Erythroblast (primary cell): ENCODE measurements around the gene DOCK4.

Experiments used
- GATA1 ChIP-seq: IDR thresholded peaks from 2 replicates; pipeline ENCODE4 v1.6.1; 2011; ENCODE audit warnings: low read depth, mild to moderate bottlenecking, control low read depth, low read length, moderate library complexity
- POLR2A ChIP-seq: IDR thresholded peaks from 2 replicates; pipeline ENCODE4 v1.6.1; 2011; ENCODE audit warnings: mild to moderate bottlenecking, low read length

- TF ChIP-seq POLR2A (no peak), GATA1 (no peak)
These were observed 444.0 kb downstream of the DOCK4 start for GRCh38 chr7:111762211-111762610.
